Stimulated activated CD4-positive, alpha-beta T cell treated with anti-CD3 and anti-CD28 coated beads, Interleukin-4, amount 100 ng/mL, for 4 hours (primary cell): ENCODE results near the gene OOSP1.
"Not testable (repeated sequence)": the region's sequence is repeated elsewhere in the genome, so short reads cannot be mapped to it uniquely, and the experiment has no call there.

ENCODE experiments used
- DNase-seq, 2 experiments: peaks; one replicate each; pipeline ENCODE4 v3.0.0-alpha.2; 2020

The OOSP1 gene

DNA sequence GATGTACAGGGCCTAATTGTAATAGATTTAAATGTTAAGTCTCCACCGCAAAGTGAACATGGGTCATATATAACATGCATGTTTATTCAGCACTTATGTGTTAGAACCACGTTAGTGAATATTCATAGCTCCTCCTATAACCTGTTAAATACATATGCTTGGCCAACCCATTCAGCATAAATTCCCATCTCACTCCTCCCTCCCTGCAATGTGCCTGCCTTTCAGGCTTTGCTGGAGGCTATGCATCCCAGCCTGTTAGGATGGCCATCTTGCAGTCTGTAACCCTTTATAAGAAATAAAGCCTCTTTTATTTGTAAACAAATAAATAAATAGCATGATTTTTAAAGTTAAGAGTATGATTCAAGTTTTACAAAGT is 23.9 kb downstream of the OOSP1 start:
- DNase-seq: no peak

DNA sequence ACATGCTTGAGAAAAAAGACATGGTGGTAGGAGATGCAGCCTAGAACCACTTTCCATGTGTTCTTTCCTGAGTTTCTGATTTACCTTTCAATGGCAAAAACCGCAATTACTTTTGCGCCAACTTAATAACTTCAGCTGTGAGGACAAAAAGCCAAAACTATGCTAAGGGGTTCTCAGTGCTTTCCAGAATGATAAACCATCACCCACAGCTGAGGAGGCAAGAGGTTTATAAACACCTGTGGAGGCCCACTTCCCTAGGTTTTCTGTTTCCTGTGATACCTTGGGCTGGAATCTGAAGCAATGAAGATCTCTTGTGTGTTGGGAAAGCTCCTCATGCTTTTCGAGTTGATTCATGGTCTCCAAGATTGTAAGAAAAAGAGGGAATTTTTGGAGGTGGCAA is 25.5 kb downstream of the OOSP1 start, which contains the start of gene OOSP4A:
TSS of gene OOSP4A (plus strand) at position 301 of the 400 bp plus-strand sequence. CDS start at position 301, 0 bp downstream.
- DNase-seq: no peak

DNA sequence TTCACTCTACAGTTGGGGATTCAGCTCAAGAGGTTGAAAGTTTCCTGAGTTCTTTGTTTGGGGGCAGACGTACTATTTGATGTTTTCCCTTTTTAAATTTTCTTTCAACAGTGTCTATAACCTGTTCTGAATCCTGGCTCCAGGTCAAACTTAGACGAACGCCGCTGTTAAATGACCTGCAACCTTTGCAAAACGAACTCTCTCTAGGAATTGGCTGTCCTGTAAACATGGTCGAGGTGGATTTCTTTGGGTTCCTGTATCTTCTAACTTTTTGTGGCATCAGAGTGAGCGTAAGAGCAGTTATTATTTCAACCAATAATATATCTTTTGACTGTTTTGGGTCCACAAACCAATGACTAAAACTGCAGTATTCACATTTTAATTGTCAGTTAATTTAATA is 27.2 kb downstream of the OOSP1 start:
- DNase-seq: no peak

DNA sequence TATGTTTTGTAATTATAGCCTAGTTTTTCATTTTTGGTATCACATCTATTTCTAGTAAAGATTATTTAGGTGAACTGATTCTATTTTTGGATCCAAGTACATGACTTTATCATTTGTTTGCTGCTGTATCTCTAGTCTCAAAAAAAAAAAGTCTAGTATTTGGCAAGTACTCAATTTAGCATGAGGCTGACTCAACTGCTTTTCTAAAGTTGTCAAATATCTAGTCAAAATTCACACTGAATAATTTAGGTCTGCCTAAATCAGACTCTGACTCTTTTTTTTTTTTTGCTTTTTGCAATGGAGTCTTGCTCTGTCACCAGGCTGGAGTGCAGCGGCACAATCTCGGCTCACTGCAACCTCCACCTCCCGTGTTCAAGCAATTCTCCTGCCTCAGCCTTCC is 28.0 kb downstream of the OOSP1 start:
- no peak for DNase-seq

DNA sequence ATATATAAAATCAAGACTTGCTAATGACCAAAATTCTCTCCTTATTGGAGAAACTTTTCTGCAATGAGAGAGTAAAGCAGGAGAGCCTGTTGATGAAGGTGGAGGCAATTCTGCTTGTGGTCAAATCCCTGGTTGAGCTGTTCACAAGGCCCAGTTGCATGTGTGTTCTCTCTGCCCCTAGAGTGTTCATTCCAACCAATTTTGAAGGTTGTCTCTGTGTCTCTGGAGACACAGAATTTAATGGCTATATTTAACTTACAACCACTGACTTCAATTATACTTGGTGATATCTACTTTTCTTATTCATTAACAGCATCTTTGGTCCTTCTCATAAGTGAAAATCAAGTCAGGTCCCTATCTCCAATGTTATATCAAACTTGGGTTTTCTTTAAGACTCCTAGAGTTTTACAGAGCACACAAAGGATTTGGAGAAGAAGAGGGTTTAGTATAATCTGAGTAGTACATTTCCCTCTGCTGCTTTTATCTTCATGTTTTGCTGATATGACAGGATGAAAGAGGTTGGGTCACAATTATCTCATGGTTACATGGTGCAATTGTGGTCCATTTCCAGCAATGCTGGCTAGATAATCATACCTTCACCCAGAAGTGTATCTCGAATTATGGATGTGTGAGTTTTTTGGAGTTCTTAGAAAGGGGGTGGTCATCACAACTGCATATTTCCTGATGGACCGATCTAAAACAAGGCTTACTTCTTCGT is 29.6 kb downstream of the OOSP1 start:
- DNase-seq: no peak

DNA sequence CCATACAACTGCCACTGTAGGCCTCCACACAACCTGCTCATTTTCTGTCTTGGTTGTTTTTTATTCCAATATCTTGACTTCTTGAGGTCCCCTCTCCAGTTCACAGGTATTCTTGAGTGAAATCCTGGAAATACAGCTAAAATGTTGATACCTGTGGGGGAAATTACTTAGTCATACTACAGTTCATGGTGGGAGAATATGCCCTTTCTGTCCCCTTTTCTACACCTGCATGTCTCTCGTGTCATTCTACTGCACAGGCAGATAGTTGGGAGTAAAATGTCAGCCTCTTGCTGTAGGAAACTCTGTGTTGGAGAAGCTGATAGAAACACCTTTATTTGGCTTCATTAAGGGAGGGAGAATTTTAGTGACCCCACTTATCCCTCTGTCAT is 30.2 kb downstream of the OOSP1 start:
- no peak for DNase-seq

DNA sequence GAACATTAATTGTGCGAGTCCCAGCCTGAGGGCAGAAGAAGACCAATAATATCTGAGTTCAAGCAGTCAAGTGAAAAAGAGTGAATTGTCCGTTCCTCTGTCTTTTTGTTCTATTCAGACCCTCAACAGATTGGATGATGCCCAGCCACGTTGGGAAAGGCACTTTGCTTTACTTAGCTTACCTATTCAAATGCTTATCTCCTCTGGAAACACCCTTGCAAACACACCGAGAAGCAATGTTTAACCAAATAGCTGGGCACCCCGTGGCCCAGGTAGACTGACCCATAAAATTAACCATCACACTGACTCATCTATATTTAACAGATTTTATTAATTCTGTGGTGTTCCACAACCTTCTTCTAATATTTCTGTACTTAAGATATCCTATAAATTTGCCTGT is 34.9 kb downstream of the OOSP1 start:
- DNase-seq: no peak

DNA sequence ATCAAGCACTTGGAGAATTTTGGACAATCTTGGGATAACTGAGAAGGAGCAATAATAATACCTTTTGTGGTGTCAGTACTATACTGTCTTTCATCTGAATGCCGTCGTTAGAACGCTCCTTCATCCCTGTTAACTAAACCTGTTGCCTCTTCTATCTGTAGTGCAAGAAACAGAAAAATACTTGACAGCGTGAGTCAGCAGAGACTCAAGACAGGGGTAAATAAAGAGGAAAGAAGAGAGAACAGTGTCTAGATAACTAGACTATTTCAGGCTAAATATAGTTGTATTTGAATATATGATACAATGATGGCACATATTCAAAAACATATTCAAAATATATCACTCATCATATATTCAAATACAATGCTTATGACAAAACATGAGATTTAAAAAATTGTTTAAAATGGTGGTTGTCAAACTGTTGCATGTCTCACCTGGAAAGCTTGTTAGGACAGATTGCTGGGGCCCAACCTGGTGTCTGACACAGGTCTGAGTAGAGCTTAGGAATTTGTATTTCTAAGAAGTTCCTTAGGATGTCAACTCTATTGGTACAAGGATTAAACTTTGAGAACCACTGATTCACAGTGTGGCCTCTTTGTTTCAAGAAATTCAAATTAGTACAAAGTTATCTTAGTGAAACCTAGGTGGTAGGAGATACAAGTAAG is 43.0 kb downstream of the OOSP1 start:
- DNase-seq: no peak

DNA sequence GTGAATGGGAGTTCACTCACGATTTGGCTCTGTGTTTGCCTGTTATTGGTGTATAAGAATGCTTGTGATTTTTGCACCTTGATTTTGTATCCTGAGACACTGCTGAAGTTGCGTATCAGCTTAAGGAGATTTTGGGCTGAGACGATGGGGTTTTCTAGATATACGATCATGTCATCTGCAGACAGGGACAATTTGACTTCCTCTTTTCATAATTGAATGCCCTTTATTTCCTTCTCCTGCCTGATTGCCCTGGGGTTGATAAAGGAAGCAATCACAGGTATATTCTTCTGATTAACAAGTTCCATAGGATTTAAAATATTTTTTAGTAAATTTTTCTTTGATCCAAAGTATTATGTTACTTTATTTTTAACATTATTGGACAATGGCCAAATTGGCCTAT is 43.8 kb downstream of the OOSP1 start:
- not testable (repeated sequence) for DNase-seq

DNA sequence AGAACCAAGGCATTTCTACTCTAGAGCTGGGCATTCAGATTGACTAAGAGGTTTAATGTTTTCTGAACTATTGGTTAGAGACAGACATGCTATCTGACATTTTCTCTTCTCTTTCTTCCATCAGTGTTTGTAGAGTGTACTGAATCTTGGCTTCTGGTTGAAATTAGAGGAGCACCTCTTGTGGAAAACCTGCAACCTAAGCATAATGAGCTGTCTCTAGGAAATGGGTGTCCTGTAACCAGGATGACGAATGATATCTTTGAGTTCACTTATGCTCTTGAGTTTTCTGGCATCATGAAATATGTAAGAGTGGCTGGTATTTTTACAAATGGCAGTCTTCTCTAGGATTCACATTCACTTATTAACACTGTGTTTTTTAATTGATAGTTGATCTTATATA is 45.0 kb downstream of the OOSP1 start:
- no peak for DNase-seq

DNA sequence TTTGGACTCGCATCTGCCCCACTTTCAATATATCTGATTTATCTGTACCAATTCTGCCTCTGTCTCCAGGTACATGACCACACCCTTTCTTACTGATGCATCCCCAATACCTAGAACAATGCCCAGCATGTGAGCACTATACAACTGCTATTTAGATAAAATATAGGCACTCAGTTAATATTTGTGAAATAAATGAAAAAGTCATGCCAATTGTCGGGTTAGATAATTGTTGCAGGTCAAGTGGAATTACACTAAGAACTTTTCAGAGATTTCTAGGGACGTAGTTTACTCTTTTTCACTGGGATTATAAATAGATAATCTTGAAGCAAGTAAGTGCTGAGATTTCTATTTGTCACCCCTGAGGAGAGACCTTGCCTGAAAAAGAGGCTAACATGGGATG is 46.1 kb downstream of the OOSP1 start:
- no peak for DNase-seq

DNA sequence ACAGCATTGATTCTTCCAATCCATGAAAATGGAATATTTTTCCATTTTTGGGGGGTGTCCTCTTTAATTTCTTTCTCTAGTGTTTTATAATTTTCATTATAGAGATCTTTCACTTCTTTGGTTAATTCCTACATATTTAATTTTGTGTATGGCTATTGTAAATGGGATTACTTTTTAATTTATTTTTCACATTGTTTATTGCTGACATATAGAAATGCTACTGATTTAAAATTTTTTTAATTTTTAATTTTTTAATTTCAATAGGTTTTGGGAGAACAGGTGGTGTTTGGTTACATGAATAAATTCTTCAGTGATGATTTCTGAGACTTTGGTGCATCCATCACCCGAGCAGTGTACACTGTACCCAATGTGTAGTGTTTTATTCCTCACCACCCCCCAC is 52.2 kb downstream of the OOSP1 start:
- DNase-seq: no peak

DNA sequence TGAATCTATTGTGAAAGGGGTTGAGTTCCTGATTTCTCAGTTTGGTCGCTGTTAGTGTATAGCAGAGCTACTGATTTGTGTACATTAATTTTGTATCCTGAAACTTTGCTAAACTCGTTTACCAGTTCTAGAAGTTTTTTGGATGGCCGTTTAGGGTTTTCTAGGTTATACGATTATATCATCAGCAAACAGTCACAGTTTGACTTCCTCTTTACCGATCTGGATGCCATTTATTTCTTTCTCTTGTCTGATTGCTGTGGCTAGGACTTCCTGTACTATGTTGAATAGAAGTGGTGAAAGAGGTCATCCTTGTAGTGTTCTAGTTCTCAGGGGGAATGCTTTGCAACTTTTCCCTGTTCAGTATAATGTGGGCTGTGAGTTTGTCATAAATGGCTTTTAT is 54.2 kb downstream of the OOSP1 start:
- no peak for DNase-seq

DNA sequence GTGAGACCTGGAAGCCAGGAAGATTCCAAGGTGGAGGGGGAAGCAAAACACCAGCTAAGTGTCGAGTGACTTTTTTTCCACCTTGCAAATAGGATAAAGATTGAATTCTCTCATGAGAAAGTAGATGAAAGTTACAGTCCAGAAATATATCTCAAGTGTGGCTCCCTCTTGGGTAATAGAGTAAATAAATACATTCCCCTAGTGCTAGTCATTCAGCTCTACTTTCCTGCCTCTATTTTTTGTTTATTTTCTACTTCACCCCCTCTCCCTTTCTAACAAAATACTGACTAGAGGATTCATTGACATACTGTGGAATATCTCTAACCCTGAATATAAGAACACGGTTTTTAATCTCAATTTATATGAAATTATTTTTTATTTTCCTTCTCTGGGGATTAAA is 59.6 kb downstream of the OOSP1 start:
- no peak for DNase-seq

DNA sequence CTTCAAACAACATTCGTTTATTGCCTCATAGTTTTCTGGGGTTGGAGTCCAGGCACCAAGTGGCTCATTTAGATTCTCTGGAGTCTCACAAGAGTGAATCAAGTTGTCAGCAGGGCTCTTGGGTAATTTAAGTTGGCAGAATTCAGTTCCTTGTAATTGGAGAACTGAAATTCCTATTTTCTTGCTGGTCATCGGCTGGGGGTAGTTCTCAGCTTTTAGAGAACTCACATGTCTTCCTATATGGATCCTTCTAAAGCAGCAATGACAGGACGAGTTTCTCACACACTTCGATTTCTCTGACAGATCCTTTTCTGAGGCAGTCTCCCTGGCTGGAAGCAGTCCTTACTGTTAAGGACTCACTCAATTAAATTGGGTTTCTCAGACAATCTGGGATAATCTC is 61.5 kb downstream of the OOSP1 start:
- no peak for DNase-seq

DNA sequence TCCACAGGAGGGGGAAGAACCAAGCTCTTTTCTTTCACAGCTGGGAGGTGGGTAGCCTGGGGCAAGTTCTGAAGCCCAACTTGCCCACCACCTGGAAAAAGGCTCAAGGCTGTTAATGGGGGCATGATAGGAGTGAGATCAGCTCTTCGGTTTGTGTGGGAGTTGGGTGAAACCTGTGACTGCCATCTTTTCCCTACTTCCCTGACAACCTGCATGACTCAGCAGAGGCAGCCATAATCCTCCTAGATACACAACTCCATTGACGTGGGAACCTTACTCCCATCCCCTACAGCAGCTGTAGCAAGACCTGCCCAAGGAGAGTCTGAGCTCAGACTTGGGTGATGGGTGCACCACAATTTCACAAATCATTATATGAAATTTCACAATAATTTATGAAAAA is 65.5 kb downstream of the OOSP1 start:
- DNase-seq: no peak

DNA sequence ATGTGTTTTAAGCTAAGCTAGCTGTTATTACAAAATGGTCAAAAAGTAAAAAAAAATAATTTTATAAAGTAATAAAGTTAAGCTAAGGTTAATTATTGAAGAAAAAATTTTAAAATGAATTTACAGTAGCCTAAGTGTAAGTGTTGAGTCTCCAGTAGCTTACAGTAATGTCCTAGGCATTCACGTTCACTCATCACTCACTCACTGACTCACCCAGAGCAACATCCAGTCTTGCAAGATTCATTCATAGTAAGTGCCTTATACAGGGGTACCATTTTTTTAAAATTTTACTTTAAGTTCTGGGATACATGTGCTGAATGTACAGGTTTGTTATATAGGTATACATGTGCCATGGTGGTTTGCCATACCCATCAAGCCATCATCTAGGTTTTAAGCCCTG is 67.1 kb downstream of the OOSP1 start:
- no peak for DNase-seq
